ENCODE results near the gene PDZD8.

The PDZD8 gene, protein sequence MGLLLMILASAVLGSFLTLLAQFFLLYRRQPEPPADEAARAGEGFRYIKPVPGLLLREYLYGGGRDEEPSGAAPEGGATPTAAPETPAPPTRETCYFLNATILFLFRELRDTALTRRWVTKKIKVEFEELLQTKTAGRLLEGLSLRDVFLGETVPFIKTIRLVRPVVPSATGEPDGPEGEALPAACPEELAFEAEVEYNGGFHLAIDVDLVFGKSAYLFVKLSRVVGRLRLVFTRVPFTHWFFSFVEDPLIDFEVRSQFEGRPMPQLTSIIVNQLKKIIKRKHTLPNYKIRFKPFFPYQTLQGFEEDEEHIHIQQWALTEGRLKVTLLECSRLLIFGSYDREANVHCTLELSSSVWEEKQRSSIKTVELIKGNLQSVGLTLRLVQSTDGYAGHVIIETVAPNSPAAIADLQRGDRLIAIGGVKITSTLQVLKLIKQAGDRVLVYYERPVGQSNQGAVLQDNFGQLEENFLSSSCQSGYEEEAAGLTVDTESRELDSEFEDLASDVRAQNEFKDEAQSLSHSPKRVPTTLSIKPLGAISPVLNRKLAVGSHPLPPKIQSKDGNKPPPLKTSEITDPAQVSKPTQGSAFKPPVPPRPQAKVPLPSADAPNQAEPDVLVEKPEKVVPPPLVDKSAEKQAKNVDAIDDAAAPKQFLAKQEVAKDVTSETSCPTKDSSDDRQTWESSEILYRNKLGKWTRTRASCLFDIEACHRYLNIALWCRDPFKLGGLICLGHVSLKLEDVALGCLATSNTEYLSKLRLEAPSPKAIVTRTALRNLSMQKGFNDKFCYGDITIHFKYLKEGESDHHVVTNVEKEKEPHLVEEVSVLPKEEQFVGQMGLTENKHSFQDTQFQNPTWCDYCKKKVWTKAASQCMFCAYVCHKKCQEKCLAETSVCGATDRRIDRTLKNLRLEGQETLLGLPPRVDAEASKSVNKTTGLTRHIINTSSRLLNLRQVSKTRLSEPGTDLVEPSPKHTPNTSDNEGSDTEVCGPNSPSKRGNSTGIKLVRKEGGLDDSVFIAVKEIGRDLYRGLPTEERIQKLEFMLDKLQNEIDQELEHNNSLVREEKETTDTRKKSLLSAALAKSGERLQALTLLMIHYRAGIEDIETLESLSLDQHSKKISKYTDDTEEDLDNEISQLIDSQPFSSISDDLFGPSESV

GRCh38 chr10:117375360-117376178 is at the start of gene PDZD8:
PDZD8 (minus strand) TSS chr10:117375440; CDS start chr10:117375227, 213 bp downstream.
- DNase-seq (ENCODE audit: low spot score), result peak; percentile 91

DNA sequence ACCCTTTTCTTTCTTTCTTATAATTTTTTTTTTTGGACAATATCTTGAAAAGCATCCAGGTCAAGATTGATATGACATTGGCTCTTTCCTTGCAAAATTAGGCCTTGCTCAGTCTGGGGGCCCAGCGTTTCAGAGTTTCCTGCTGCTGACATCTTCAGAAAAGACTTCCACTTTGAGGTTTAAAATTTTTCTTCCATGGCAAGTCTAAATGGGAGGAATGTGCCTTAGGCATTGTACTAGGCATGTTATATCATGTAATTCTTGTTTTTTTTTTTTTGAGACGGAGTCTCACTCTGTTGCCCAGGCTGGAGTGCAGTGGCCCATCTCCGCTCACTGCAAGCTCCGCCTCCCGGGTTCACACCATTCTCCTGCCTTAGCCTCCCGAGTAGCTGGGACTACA is 48.9 kb upstream of the PDZD8 start:
- DNase-seq (ENCODE audit: low spot score), result no peak

GRCh38 chr10:117421985-117422384 is 46.7 kb upstream of the PDZD8 start:
- DNase-seq (ENCODE audit: low spot score), result no peak

GRCh38 chr10:117420768-117421167 is 45.5 kb upstream of the PDZD8 start:
- no peak for DNase-seq (ENCODE audit: low spot score)

- DNase-seq (ENCODE audit: low spot score), result no peak
Measured at GRCh38 chr10:117419921-117420320, 44.7 kb upstream of the PDZD8 start.

DNA sequence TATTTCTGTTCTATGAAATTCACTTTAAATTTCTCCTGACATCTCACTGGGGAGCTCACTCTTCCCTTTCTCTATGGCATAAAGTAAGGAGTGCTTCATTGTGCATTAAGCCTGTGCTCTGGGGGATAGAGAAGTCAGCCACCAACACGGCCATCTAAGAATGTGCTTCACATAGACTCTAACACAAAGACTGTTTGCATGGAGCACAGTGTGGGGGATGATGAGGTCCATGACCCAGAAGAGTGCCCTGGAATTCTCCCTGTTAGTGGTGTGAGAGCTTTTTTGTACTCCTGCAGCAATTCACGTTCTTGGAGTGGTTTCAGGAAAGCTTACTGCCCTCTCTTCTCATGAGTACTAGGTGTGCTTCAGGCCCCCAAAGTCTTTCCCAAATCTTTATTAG is 43.9 kb upstream of the PDZD8 start:
- no peak for DNase-seq (ENCODE audit: low spot score)

GRCh38 chr10:117418121-117418520 is 42.9 kb upstream of the PDZD8 start:
- DNase-seq (ENCODE audit: low spot score), result no peak

- no peak for DNase-seq (ENCODE audit: low spot score)
Measured at GRCh38 chr10:117417196-117417595, 42.0 kb upstream of the PDZD8 start.

GRCh38 chr10:117413928-117414618 is 38.8 kb upstream of the PDZD8 start:
- no peak for DNase-seq (ENCODE audit: low spot score)

DNA sequence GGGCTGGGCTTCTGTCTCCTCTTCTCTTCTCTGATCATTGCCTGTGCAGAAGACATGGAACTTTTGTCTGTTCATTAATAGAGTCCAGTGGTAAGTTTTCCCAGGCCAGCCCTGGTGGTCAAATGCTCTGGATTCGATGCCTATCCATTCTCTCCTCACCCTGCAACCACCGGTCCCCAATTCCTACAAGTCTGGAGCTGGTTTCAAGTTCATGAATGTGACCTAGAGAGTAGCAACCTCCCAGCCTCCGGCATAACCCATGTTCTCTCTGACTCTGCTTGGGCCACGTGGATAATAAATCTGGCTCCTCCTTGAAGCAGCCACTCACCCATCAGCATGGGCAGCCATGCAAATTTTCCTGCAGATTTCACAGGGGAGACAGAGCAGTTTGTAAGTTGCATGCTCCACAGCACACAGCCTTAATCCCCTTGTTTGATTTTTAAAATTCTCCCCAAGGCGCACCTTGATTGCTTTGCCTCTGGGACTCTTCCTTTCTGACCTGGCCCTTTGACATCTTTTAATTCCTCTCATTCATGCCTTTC is 37.3 kb upstream of the PDZD8 start:
- DNase-seq (ENCODE audit: low spot score), result no peak

GRCh38 chr10:117411479-117412399 is 36.5 kb upstream of the PDZD8 start:
- no peak for DNase-seq (ENCODE audit: low spot score)

GRCh38 chr10:117410557-117410956 is 35.3 kb upstream of the PDZD8 start:
- DNase-seq (ENCODE audit: low spot score), result no peak

GRCh38 chr10:117409549-117410305 is 34.5 kb upstream of the PDZD8 start:
- no peak for DNase-seq (ENCODE audit: low spot score)

DNA sequence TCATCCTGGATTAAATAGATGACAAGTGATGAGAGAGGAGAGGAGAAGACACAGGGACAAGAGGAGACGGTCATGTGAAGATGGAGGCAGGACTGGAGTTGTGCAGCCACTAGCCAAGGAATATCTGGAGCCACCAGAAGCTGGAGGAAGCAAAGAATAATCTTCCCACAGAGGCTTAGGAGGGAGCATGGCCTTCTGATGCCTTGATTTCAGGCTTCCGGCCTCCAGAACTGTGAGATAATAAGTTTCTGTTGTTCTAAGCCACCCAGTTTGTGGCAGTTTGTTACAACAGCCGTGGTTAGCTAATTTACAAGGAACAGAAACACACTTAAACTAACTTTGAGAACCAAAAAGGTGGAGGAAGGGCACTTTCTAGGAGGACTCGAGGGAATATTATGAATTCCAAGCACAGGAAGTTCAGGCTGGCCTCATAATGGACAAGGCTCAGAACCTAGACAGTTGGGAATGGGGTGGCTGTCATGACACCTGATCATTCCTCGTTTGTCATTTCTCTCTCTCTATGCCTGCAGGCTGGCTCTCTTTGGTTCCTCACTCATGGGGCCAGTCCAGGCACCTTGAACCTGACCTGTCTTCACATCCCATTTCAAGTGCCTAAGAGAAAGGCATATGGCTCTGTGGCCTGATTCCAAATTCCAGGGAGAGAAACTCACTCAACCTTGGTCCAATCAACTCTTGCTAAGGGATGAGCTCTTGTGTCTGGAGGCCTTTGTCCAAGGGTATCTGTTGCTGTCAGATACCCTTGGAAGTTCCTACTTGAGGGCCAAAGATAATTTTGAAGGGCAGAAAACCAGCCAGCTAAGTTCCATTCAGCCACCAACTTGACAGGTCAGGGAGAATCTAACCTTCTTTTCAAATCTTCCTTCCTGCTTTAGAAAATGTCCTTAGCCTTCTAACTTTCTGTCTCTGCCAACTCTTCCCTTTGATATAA is 33.5 kb upstream of the PDZD8 start:
- no peak for DNase-seq (ENCODE audit: low spot score)

DNA sequence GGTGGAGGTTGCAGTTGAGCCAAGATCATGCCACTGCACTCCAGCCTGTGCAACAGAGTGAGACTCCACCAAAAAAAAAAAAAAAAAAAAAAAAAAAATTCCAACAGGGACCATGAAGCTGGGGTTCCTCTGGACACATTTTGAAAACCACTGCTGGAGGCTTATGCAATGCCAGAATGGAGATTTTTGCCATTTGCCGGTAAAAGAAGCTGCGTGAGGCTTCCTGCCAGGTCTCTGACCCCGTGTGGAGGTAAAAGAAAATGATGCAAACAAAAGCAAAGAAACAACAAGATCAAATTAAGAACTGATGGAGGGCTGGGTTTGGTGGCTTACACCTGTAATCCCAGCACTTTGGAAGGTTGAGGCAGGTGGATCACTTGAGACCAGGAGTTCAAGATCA is 30.5 kb upstream of the PDZD8 start:
- DNase-seq (ENCODE audit: low spot score), result no peak

- no peak for DNase-seq (ENCODE audit: low spot score)
Measured at GRCh38 chr10:117400329-117400728, 25.1 kb upstream of the PDZD8 start.

DNA sequence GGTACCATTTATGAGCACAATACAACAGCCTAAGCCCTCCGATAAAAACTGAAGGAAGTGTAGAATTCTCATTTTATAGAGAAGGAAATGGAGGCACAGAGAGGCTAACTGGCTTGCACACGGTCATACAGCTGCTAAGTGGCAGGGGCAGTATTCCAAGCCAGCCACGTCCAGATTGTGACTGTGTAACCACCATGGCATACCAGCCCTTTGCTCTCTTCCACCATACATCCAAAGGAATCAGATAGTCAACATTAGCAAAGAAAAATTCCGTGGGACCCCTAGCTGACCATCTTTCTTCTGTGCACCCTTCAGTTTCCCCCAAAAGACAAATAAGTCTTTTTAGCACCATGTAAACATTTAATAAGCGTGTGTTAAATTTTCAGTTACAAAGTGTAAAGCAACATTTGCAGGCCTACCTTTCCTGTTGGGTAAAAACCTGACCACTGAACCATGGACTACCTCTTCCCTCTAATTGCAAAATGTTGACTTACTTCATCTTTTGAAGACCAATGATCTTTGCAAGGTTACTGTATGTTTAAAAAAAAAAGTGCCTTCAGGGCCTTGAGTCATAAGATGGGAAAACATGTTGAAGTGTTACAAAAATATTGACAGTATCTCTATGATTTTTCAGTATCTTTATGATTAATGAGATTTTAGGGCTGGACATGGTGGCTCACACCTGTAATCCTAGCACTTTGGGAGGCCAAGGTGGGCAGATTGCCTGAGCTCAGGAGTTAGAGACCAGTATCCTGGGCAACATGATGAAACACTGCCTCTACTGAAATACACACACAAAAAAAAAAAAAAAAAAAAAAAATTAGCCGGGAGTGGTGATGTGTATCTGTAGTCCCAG is 24.3 kb upstream of the PDZD8 start:
- DNase-seq (ENCODE audit: low spot score), result no peak

Data from hepatic stellate cell (primary cell).